WTC11 (cell line): ENCODE measurements around the gene UPP1.

ENCODE experiments used
- CTCF ChIP-seq: fragments of 200-600 bp; IDR thresholded peaks from 2 replicates; pipeline ENCODE4 v1.8.0; 2022; ENCODE audit warnings: antibody characterized with exemption
- FOXP1 ChIP-seq: sonication (generic); formaldehyde crosslinking; IDR thresholded peaks from 2 replicates; pipeline ENCODE4 v1.8.0; 2022; ENCODE audit warnings: missing genetic modification reagents, mild to moderate bottlenecking, moderate library complexity, borderline replicate concordance
- ZNF232 ChIP-seq: sonication (generic); formaldehyde crosslinking; IDR thresholded peaks from 2 replicates; pipeline ENCODE4 v1.8.0; 2022; ENCODE audit warnings: mild to moderate bottlenecking, missing genetic modification reagents

- TF ChIP-seq FOXP1 (CRISPR knock-in tag) (no peak), CTCF (no peak), ZNF232 (CRISPR knock-in tag) (no peak)
Observed at GRCh38 chr7:48141521-48141920, 52.5 kb downstream of the UPP1 start.
